AG04450 (cell line): ENCODE measurements around the gene CHCHD4. TPM values are rescaled to one million over a fixed set of nuclear protein-coding genes. Genes with fewer than 3 reads are reported as not detected.

Source experiments
- CTCF ChIA-PET: fragments of 300-600, 350-600 bp; formaldehyde crosslinking; extraction: SDS; loops from one replicate; lab custom pipeline; 2022; ENCODE audit warnings: antibody characterized with exemption, inconsistent platforms; lab: Charles Lee
- POLR2A ChIA-PET: fragments of 350-600 bp; formaldehyde crosslinking; extraction: SDS; loops from one replicate; lab custom pipeline; 2021; ENCODE audit warnings: antibody characterized with exemption, inconsistent platforms; lab: Yijun Ruan, JAX
- DNase-seq: peaks from one replicate; pipeline ENCODE4 v3.0.0-alpha.2; 2011; ENCODE audit warnings: low read depth, low spot score
- H3K27ac ChIP-seq: one replicate; pipeline ENCODE4 v1.5.1; 2012; ENCODE audit warnings: low read depth, low read length, control low read depth
- H3K27me3 ChIP-seq: one replicate; pipeline ENCODE4 v1.6.0; 2012; ENCODE audit warnings: low read length; ENCODE audit not compliant: control insufficient read depth, insufficient read depth
- H3K4me3 ChIP-seq: 2 replicates; pipeline ENCODE4 v1.5.1; 2011; ENCODE audit warnings: mild to moderate bottlenecking, low read depth, low read length, control low read depth
- H3K9me3 ChIP-seq: 2 replicates; pipeline ENCODE4 v1.5.1; 2012; ENCODE audit warnings: low read length; ENCODE audit not compliant: control insufficient read depth, insufficient read depth
- CTCF ChIP-seq: IDR thresholded peaks from 2 replicates; pipeline ENCODE4 v1.5.1; 2011; ENCODE audit warnings: low read depth, low read length, control low read depth, inconsistent platforms
- polyA plus RNA-seq: library from polyadenylated mRNA; depleted of rRNA; stranded (reverse); fragments of >200 nt; gene quantifications from 2 replicates; pipeline ENCODE4 v1.2.3, GENCODE V29; 2011

CHCHD4 gene
- polyA plus RNA-seq, 1 experiment, result 11.4 TPM

- no peak overlapping the region for H3K4me3 ChIP-seq
- no peak overlapping the region for H3K27ac ChIP-seq
- DNase-seq, result no peak
- no peaks in the 10 kb centered on the region for H3K27me3 ChIP-seq
- CTCF ChIA-PET, result no interaction called here
- POLR2A ChIA-PET, result interaction anchor here (0.6 kb wide), 1 partner anchor 9 kb away, joined by 3 read pairs; the partner anchor contains the start of genes LSM3 and XPC
- no peaks in the 10 kb centered on the region for H3K9me3 ChIP-seq
- no peak for TF ChIP-seq CTCF
These were observed 44.8 kb upstream of the CHCHD4 start for GRCh38 chr3:14169435-14169834.

DNA sequence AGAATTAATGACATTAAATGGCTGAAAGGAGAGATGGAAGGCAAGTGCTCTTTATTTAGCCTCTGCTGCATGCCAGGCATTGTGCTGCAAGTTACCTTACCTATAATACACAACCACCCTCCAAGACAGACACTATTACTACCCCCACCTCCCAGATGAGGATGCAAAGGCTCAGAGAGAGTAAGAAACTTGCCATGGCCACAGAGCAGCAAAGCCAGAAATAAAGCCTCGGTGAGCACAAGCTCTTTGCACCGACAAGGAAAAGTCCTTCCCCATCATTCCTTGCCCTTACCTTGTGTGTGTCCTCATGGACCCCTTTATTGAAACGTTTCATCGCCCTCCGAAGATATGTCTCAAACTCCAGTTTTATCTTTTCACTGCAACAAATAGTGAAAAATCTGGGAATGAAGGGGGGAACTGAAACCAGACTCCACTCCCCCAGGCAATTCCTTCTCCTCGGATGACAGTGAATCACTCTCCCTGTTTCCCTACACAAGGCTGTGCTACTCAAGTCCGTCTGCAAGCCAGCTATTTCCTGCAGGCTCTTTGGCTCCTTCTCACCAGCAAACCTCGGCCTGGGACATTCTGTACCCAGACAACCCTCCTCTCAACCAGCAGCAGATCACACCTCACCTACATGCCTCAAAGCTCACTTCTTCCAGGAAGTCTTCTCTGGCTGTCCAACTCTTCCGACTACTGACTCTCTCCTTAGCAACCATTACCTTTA lies 42.4 kb upstream of the CHCHD4 start:
- ChIA-PET POLR2A (no interaction called here), CTCF (interaction anchor here (1.5 to 2.1 kb wide), 2 partner anchors 11 to 37 kb away, joined by 5 to 6 read pairs; partner anchors contain the start of genes LSM3 and XPC)
- Histone ChIP-seq H3K9me3 (no peaks in the 10 kb centered on the region), H3K4me3 (no peak overlapping the region), H3K27me3 (no peaks in the 10 kb centered on the region), H3K27ac (no peak overlapping the region)
- no peak for DNase-seq
- TF ChIP-seq CTCF, result no peak

DNA sequence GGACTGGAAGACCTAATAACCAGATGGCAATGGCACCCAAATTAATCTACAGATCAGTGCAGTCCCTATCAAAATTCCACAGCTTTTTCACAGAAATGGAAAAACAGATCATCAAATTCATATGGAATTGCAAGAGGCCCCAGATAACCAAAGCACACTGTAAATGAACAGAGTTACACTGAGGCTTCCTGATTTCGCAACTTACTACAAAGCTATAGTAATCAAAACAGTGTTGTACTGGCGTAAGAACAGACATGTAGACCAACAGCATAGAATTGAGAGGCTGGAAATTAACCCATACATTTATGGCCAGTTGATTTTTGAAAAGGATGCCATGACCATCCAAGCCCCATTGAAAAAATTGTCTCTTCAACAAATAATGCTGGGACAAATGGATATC lies 37.5 kb upstream of the CHCHD4 start:
- POLR2A ChIA-PET, result no interaction called here
- no peaks in the 10 kb centered on the region for H3K27me3 ChIP-seq
- DNase-seq, result no peak
- no peak for TF ChIP-seq CTCF
- CTCF ChIA-PET, result interaction anchor here (0.7 to 2.7 kb wide), 4 partner anchors 10 to 484 kb away, joined by 3 to 9 read pairs (median 4); no protein-coding TSS in a partner anchor
- no peak overlapping the region for H3K4me3 ChIP-seq
- H3K27ac ChIP-seq, result no peak overlapping the region
- no peaks in the 10 kb centered on the region for H3K9me3 ChIP-seq

- Histone ChIP-seq H3K4me3 (no peak overlapping the region), H3K27me3 (no peaks in the 10 kb centered on the region), H3K27ac (no peak overlapping the region), H3K9me3 (no peaks in the 10 kb centered on the region)
- ChIA-PET POLR2A (no interaction called here), CTCF (interaction anchor here (0.7 to 2.7 kb wide), 3 partner anchors 9 to 483 kb away, joined by 3 to 9 read pairs (median 4); no protein-coding TSS in a partner anchor)
- TF ChIP-seq CTCF, result no peak
- DNase-seq, result no peak
These were observed 36.6 kb upstream of the CHCHD4 start for GRCh38 chr3:14161282-14161681.

- Histone ChIP-seq H3K27me3 (no peaks in the 10 kb centered on the region), H3K9me3 (no peaks in the 10 kb centered on the region), H3K4me3 (no peak overlapping the region), H3K27ac (no peak overlapping the region)
- no peak for TF ChIP-seq CTCF
- DNase-seq, result no peak
- POLR2A ChIA-PET, result interaction anchor here (1.2 to 2.1 kb wide), 2 partner anchors 15 to 19 kb away, joined by 6 to 8 read pairs; partner anchors contain the start of genes LSM3 and XPC
- CTCF ChIA-PET, result interaction anchor here (0.7 to 0.9 kb wide), 2 partner anchors 44 to 314 kb away, joined by 3 read pairs; no protein-coding TSS in a partner anchor
These were observed 34.8 kb upstream of the CHCHD4 start for GRCh38 chr3:14159426-14159825.
